HCEC 1CT (cell line): ENCODE data around the gene KHDC1.
"Not testable (repeated sequence)": the region's sequence is repeated elsewhere in the genome, so short reads cannot be mapped to it uniquely, and the experiment has no call there.

Experiments used
- DNase-seq: peaks from one replicate; pipeline ENCODE4 v3.0.0-alpha.2; 2017

Gene KHDC1

GRCh38 chr6:73248192-73248903 lies 14.6 kb downstream of the KHDC1 start:
- no peak for DNase-seq

DNA sequence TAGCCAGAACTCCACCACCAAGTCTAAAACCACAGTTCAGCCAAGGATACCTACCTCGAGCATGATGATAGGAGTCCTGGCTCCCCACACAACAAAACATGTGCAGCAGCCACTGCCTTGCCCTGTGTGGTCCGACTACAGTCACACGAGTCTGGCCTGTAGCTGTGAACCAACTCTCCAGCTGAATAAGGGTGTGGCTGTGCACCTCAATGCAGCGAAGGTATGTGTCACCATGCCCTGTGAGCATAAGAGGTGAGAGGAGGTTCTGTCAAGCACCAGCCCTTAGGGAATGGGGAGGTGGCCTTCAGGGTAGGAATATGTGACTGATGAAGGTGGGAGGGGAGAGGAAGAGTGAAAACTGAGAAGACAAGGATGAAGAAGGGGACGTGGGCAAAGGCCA lies 21.0 kb downstream of the KHDC1 start:
- DNase-seq: no peak

DNA sequence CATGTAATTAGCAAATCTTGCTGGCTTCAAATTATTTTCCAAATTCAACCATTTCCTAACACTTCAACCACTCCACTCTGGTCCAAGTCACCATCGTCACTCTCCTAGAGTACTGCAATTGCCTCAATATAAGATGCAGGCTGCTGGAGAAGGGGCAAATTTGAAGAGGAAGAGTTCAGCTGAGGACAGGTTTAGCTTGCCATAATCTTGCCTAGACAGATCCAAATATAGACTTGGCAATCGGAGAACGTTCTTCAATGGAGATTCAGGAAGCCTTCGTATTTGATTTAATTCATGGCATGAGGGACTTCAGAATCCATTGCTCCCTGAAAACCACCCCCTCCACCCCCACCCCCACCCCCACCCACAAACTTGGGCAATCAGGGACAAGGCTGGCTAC lies 22.3 kb downstream of the KHDC1 start:
- DNase-seq: no peak

GRCh38 chr6:73236144-73236750 lies 26.7 kb downstream of the KHDC1 start:
- DNase-seq: peak; percentile 98

GRCh38 chr6:73234733-73235132 lies 28.3 kb downstream of the KHDC1 start:
- DNase-seq: peak; percentile 95

- DNase-seq: peak; percentile 13
Measured at GRCh38 chr6:73233971-73234370, 29.0 kb downstream of the KHDC1 start.

GRCh38 chr6:73233048-73233447 lies 29.9 kb downstream of the KHDC1 start:
- DNase-seq: no peak

DNA sequence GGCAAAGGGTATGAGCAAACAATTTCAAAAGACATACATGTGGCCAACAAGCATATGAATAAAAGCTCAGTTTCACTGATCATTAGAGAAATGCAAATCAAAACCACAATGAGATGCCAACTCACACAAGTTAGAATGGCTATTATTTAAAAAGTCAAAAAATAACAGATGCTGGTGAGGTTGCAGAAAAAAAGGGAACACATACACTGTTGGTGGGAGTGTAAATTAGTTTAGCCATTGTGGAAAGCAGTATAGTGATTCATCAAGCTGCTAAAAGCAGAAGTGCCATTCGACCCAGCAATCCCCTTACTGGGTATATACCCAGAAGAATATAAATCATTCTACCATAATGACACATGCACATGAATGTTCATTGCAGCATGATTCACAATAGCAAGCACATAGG lies 31.0 kb downstream of the KHDC1 start:
- DNase-seq: peak; percentile 10

- no peak for DNase-seq
Measured at GRCh38 chr6:73227606-73228255, 35.3 kb downstream of the KHDC1 start.

- DNase-seq: no peak
Measured at GRCh38 chr6:73225396-73225795, 37.6 kb downstream of the KHDC1 start, which contains the start of gene KHDC1L. KHDC1L (minus strand) TSS chr6:73225496; CDS start chr6:73225408, 88 bp downstream.

DNA sequence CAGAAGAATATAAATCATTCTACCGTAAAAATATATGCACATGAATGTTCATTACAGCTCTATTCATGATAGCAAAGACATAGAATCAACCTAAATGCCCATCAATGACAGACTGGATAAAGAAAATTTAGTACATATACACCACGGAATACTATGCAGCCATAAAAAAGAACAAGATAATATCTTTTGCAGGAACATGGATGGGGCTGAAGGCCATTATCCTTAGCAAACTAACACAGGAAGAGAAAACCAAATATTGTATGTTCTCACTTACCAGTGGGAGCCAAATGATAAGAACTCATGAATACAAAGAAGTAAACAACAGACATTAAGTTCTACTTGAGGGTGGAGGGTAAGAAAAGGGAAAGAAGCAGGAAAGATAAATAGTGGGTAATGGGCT lies 46.1 kb downstream of the KHDC1 start:
- no peak for DNase-seq

DNA sequence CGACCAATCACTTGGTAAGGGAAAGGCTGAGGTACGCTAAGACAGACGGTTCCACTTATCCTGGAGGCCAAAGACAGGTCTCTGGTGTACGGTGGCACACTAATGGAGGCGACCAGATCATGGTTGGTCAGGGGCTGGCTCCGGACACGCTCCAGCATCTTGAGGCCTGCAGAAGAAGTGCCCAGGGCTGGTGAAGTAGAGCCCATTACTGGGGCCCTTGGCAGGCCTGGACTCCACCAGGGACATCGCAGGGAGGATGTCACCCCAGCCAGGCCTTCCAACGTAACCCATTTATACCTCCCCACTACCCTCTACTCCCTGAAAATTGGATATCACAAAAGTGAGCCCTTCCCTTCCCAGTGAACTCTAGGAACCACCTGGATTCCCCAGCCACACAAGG lies 53.9 kb downstream of the KHDC1 start:
- DNase-seq: no peak

DNA sequence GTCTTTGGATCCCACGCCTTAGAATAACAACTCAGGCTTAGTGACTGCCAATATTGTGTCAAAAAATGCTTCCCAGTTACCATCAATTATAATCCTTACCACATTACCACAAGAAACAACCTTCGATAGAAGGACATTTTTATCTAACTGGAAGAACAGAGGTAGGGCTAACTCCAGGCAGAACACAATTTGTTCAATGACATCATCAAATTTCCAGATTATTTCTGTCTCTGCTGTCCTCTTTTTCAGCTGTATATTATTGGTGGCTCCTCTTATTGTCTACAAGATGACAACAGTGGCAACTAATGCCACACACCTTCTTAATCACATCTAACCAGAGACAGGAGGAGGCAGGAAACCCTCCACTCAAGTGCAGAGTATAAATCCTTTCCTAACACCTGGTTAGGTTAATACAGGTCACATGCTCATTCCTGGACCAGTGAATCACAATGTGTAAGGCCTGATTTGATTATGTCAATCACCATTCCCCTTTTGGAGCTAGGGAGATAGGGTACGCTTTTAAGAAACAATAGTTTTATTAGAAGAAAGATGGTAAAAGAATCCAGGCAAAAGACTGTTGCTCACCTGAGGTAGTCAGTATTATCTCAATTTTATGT lies 55.7 kb downstream of the KHDC1 start:
- DNase-seq: no peak

- DNase-seq: no peak
Measured at GRCh38 chr6:73204252-73204651, 58.7 kb downstream of the KHDC1 start.

DNA sequence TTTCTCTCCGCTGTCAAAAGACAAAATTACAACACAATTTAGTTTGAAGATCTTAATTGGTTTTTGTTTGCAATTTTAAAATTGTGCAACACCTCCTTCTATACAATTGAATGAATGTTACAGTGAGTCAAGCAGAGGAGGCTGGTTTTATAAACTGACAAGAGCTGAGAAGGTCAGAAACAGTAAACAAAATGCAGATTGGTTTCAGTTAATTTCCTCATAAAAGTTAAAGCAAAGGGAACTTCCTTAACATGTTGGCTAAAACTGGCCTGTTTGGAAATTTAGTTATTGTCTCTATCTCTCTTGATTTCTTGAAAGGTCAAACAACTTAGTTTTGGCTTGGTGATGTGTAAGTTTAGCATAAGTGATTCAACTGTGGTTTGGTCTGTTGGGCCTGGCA lies 59.9 kb downstream of the KHDC1 start:
- peak; percentile 49 for DNase-seq

DNA sequence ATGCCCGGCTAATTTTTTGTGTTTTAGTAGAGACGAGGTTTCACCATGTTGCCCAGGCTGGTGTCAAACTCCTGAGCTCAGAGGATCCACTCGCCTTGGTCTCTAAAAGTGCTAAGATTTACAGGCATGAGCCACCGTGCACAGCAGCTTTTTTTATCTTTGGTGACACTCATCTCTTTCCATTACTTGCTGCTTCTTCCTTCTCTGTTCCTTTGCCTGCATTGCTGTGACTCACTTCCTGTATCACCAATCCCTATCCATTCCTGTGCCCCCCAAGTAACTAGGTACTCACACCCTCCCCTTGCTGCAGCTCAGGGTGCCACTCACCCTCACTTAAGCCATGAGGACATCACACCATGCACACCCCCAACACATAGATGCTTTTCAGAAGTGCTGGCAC lies 62.3 kb downstream of the KHDC1 start:
- peak; percentile 28 for DNase-seq

GRCh38 chr6:73200247-73200646 lies 62.7 kb downstream of the KHDC1 start:
- DNase-seq: no peak

- DNase-seq: no peak
Measured at GRCh38 chr6:73194744-73195143, 68.3 kb downstream of the KHDC1 start.

DNA sequence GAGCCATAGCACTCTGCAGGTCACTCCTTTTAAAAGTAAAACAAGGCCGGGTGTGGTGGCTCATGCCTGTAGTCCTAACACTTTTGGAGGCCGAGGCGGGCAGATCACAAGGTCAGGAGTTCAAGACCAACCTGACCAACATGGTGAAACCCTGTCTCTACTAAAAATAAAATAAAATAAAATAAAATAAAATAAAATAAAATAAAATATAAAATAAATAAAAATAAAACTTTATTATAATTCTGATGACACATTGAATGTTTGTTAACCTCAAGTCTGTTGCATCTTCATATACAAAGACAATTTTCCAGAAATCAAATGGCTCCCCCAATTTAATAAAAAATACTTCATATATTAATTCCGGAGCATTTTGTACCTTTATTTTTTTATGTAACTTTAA lies 69.7 kb downstream of the KHDC1 start:
- DNase-seq: not testable (repeated sequence)
